DND-41 (cell line): ENCODE measurements around the gene PAM.

Source experiments
- ATAC-seq: fragments of 200-7000 bp; cut with Tn5 transposase; 3 replicates; pipeline ENCODE4 v1.9.1; 2021; ENCODE audit warnings: low read depth; ENCODE audit not compliant: insufficient read depth
- DNase-seq: peaks from one replicate; pipeline ENCODE4 v3.0.0-alpha.2; 2020
- H2AFZ ChIP-seq: 2 replicates; pipeline ENCODE4 v1.6.0; 2012; ENCODE audit warnings: low read depth, low read length
- H3K27ac ChIP-seq: 2 replicates; pipeline ENCODE4 v1.5.1; 2012; ENCODE audit warnings: low read length, inconsistent platforms
- H3K27me3 ChIP-seq: fragments of 200-600 bp; sonication (generic); 2 replicates; pipeline ENCODE4 v1.6.0; 2012; ENCODE audit warnings: low read length, mild to moderate bottlenecking, inconsistent platforms; ENCODE audit not compliant: insufficient read depth, poor library complexity
- H3K36me3 ChIP-seq: 2 replicates; pipeline ENCODE4 v1.5.1; 2012; ENCODE audit warnings: low read length, inconsistent platforms; ENCODE audit not compliant: insufficient read depth
- H3K4me1 ChIP-seq: 2 replicates; pipeline ENCODE4 v1.5.1; 2012; ENCODE audit warnings: mild to moderate bottlenecking, low read length; ENCODE audit not compliant: insufficient read depth
- H3K4me2 ChIP-seq: 2 replicates; pipeline ENCODE4 v1.6.0; 2012; ENCODE audit warnings: mild to moderate bottlenecking, moderate library complexity, low read length, inconsistent platforms; ENCODE audit not compliant: insufficient read depth
- H3K4me3 ChIP-seq, 2 experiments: fragments of 200-600 bp in 1 of 2; shearing (Covaris generic) in 1 of 2; 2 replicates each; pipeline ENCODE4 v1.5.1; 2012 to 2016; ENCODE audit warnings: inconsistent platforms in 2 of 2, low read length in 2 of 2, mild to moderate bottlenecking in 2 of 2, low read depth in 1 of 2, moderate library complexity in 1 of 2
- H3K79me2 ChIP-seq: 2 replicates; pipeline ENCODE4 v1.6.0; 2012; ENCODE audit warnings: low read length, inconsistent platforms; ENCODE audit not compliant: insufficient read depth
- H3K9ac ChIP-seq: 2 replicates; pipeline ENCODE4 v1.6.0; 2012; ENCODE audit warnings: low read depth, mild to moderate bottlenecking, inconsistent platforms, low read length, moderate library complexity
- H3K9me3 ChIP-seq: 2 replicates; pipeline ENCODE4 v1.5.1; 2012; ENCODE audit warnings: low read length, moderate library complexity, mild to moderate bottlenecking, inconsistent platforms; ENCODE audit not compliant: insufficient read depth, severe bottlenecking
- H4K20me1 ChIP-seq: 2 replicates; pipeline ENCODE4 v1.6.0; 2012; ENCODE audit warnings: low read length; ENCODE audit not compliant: insufficient read depth
- EZH2 ChIP-seq: IDR thresholded peaks from 3 replicates; pipeline ENCODE4 v1.6.1; 2012; ENCODE audit warnings: borderline replicate concordance, low read depth, mild to moderate bottlenecking, moderate library complexity, low read length, inconsistent platforms; ENCODE audit not compliant: severe bottlenecking
- TF ChIP-seq, protein P1 (sequence below): IDR thresholded peaks from 2 replicates; pipeline ENCODE4 v1.5.1; 2012; ENCODE audit warnings: borderline replicate concordance, low read length, moderate library complexity, mild to moderate bottlenecking; ENCODE audit not compliant: poor library complexity, severe bottlenecking; ENCODE audit errors: extremely low read depth

Gene PAM

DNA sequence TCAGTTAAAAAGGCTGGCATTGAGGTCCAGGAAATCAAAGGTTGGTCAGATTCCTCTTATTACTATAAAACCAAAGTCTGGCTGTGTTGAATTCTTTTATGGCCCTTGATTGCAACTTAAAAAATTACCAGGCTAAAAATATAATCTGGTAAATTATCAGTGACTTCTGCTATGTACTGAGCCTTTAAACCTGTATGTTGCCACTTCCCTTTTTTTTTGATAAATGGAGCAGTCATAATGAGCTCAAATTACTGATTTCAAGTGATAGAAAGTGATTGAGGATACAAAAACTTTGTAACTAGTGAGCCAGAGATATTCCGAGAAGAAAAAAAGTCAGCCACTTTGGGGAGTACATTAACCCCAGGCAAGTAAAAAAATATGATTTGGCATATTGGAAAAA lies 264.7 kb downstream of the PAM start:
- Histone ChIP-seq H4K20me1 (no peaks in the 10 kb centered on the region), H3K9me3 (no peaks in the 10 kb centered on the region), H3K36me3 (0 out of 2 replicates have a peak, but pooled peaks cover 2% of the 10 kb centered on the region), H3K79me2 (no peaks in the 10 kb centered on the region), H3K4me3 (no peak overlapping the region), H2AFZ (no peak overlapping the region), H3K27ac (no peak overlapping the region), H3K9ac (no peak overlapping the region), H3K27me3 (no peaks in the 10 kb centered on the region), H3K4me2 (no peak overlapping the region), H3K4me1 (no peaks in the 10 kb centered on the region)
- TF ChIP-seq, protein P1, sequence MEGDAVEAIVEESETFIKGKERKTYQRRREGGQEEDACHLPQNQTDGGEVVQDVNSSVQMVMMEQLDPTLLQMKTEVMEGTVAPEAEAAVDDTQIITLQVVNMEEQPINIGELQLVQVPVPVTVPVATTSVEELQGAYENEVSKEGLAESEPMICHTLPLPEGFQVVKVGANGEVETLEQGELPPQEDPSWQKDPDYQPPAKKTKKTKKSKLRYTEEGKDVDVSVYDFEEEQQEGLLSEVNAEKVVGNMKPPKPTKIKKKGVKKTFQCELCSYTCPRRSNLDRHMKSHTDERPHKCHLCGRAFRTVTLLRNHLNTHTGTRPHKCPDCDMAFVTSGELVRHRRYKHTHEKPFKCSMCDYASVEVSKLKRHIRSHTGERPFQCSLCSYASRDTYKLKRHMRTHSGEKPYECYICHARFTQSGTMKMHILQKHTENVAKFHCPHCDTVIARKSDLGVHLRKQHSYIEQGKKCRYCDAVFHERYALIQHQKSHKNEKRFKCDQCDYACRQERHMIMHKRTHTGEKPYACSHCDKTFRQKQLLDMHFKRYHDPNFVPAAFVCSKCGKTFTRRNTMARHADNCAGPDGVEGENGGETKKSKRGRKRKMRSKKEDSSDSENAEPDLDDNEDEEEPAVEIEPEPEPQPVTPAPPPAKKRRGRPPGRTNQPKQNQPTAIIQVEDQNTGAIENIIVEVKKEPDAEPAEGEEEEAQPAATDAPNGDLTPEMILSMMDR: no peak
- TF ChIP-seq EZH2: no peak
- ATAC-seq (no peak), DNase-seq (no peak)

- H3K4me3 ChIP-seq: no peak overlapping the region
- H3K4me2 ChIP-seq: no peak overlapping the region
- H3K79me2 ChIP-seq: no peaks in the 10 kb centered on the region
Observed at GRCh38 chr5:103021314-103021713, 266.2 kb downstream of the PAM start.

GRCh38 chr5:103027267-103027666 lies 272.2 kb downstream of the PAM start:
- ATAC-seq (no peak), DNase-seq (no peak)
- TF ChIP-seq EZH2: no peak
- TF ChIP-seq, protein P1: no peak
- Histone ChIP-seq H3K9me3 (no peaks in the 10 kb centered on the region), H2AFZ (no peak overlapping the region), H3K79me2 (no peaks in the 10 kb centered on the region), H3K27me3 (no peaks in the 10 kb centered on the region), H3K27ac (no peak overlapping the region), H3K9ac (no peak overlapping the region), H3K4me1 (no peaks in the 10 kb centered on the region), H3K4me2 (no peak overlapping the region), H3K4me3 (no peak overlapping the region), H3K36me3 (no peaks in the 10 kb centered on the region), H4K20me1 (no peaks in the 10 kb centered on the region)

More at GRCh38 chr5:103021314-103021713, 266.2 kb downstream of the PAM start:
- Histone ChIP-seq H3K27me3 (no peaks in the 10 kb centered on the region), H3K9ac (no peak overlapping the region), H4K20me1 (no peaks in the 10 kb centered on the region), H3K36me3 (0 out of 2 replicates have a peak, but pooled peaks cover 2% of the 10 kb centered on the region), H2AFZ (no peak overlapping the region), H3K9me3 (no peaks in the 10 kb centered on the region), H3K27ac (no peak overlapping the region), H3K4me1 (no peaks in the 10 kb centered on the region)
- no peak for DNase-seq
- TF ChIP-seq, protein P1: no peak
- no peak for TF ChIP-seq EZH2
- ATAC-seq: no peak

GRCh38 chr5:103031607-103032006 lies 276.5 kb downstream of the PAM start:
- Histone ChIP-seq H3K36me3 (no peaks in the 10 kb centered on the region), H3K27ac (no peak overlapping the region), H4K20me1 (no peaks in the 10 kb centered on the region), H3K4me2 (no peak overlapping the region), H3K9ac (no peak overlapping the region), H3K27me3 (no peaks in the 10 kb centered on the region), H3K4me3 (no peak overlapping the region), H3K9me3 (peaks cover 17% of the 10 kb centered on the region), H2AFZ (no peak overlapping the region), H3K4me1 (no peaks in the 10 kb centered on the region), H3K79me2 (no peaks in the 10 kb centered on the region)
- DNase-seq: no peak
- TF ChIP-seq EZH2: no peak
- TF ChIP-seq, protein P1: peak; percentile 44
- ATAC-seq: 0 out of 3 replicates have a peak, but pooled peaks have one; percentile 14
